OCI-LY3 (cell line): ENCODE results near the gene GPT2.

Experiments
- H2AFZ ChIP-seq: fragments of 200-600, 300-600 bp; shearing (Covaris generic); 2 replicates; pipeline ENCODE4 v1.6.0; 2014; ENCODE audit warnings: antibody characterized with exemption, low read depth, low read length
- H3K27ac ChIP-seq: fragments of 200-600, 300-600 bp; sonication (generic); 2 replicates; pipeline ENCODE4 v1.5.1; 2014; ENCODE audit warnings: mild to moderate bottlenecking, low read length, moderate library complexity, mixed read lengths
- H3K27me3 ChIP-seq: fragments of 200-600, 300-600 bp; sonication (generic); 2 replicates; pipeline ENCODE4 v1.6.1; 2014; ENCODE audit warnings: low read depth, low read length, mixed read lengths
- H3K36me3 ChIP-seq: fragments of 200-600, 300-600 bp; sonication (generic); replicated peaks from 2 replicates; pipeline ENCODE3; 2014; ENCODE audit warnings: low read depth, low read length, mixed read lengths
- H3K4me1 ChIP-seq: fragments of 300-600, 200-600 bp; sonication (generic); 2 replicates; pipeline ENCODE4 v1.6.1; 2014; ENCODE audit warnings: low read length, mixed read lengths
- H3K4me2 ChIP-seq: fragments of 200-600, 300-600 bp; sonication (generic); 2 replicates; pipeline ENCODE4 v1.6.1; 2014; ENCODE audit warnings: low read length, mixed read lengths
- H3K4me3 ChIP-seq: fragments of 300-600, 200-600 bp; sonication (generic); 2 replicates; pipeline ENCODE4 v1.5.1; 2014; ENCODE audit warnings: antibody characterized with exemption, mild to moderate bottlenecking, low read length, moderate library complexity
- H3K79me2 ChIP-seq: fragments of 300-600, 200-600 bp; shearing (Covaris generic); 2 replicates; pipeline ENCODE4 v1.6.1; 2014; ENCODE audit warnings: mild to moderate bottlenecking, low read length, mixed read lengths
- H3K9ac ChIP-seq: fragments of 300-600, 200-600 bp; shearing (Covaris generic); 2 replicates; pipeline ENCODE4 v1.6.0; 2014; ENCODE audit warnings: mild to moderate bottlenecking, low read length, moderate library complexity
- H3K9me3 ChIP-seq: fragments of 200-600, 300-600 bp; shearing (Covaris generic); 2 replicates; pipeline ENCODE4 v1.6.1; 2014; ENCODE audit warnings: low read length, mixed read lengths; ENCODE audit not compliant: insufficient read depth
- H4K20me1 ChIP-seq: fragments of 200-600, 300-600 bp; sonication (generic); 2 replicates; pipeline ENCODE4 v1.6.1; 2016; ENCODE audit warnings: low read length, mixed read lengths; ENCODE audit not compliant: insufficient read depth
- CTCF ChIP-seq: fragments of 200-600, 300-600 bp; sonication (generic); IDR thresholded peaks from 2 replicates; pipeline ENCODE4 v1.5.1; 2014; ENCODE audit warnings: antibody characterized with exemption, low read length, low read depth
- EZH2phosphoT487 ChIP-seq: fragments of 200-600 bp; shearing (Covaris generic); IDR thresholded peaks from 2 replicates; pipeline ENCODE4 v1.6.1; 2018; ENCODE audit warnings: antibody characterized with exemption, mixed run types, low read depth

GPT2 gene

GRCh38 chr16:46886764-46887523 is 2.8 kb downstream of the GPT2 start:
- Histone ChIP-seq H3K4me2 (no peak overlapping the region), H3K4me1 (peaks cover 19% of the 10 kb centered on the region), H3K4me3 (no peak overlapping the region), H3K79me2 (no peaks in the 10 kb centered on the region), H3K9ac (no peak overlapping the region), H3K9me3 (no peaks in the 10 kb centered on the region), H3K27me3 (peaks cover 18% of the 10 kb centered on the region), H3K36me3 (no peaks in the 10 kb centered on the region), H2AFZ (no peak overlapping the region), H3K27ac (no peak overlapping the region), H4K20me1 (no peaks in the 10 kb centered on the region)
- no peak for TF ChIP-seq CTCF
- no peak for TF ChIP-seq EZH2phosphoT487

- H3K27me3 ChIP-seq, result peaks cover 13% of the 10 kb centered on the region
- H3K9ac ChIP-seq, result no peak overlapping the region
- no peaks in the 10 kb centered on the region for H3K36me3 ChIP-seq
- H2AFZ ChIP-seq, result no peak overlapping the region
- H4K20me1 ChIP-seq, result no peaks in the 10 kb centered on the region
- no peak overlapping the region for H3K4me3 ChIP-seq
- no peaks in the 10 kb centered on the region for H3K79me2 ChIP-seq
- H3K9me3 ChIP-seq, result no peaks in the 10 kb centered on the region
- TF ChIP-seq CTCF, result no peak
- TF ChIP-seq EZH2phosphoT487, result no peak
- H3K4me2 ChIP-seq, result no peak overlapping the region
- H3K4me1 ChIP-seq, result peaks cover 19% of the 10 kb centered on the region
- H3K27ac ChIP-seq, result no peak overlapping the region
These were observed 3.3 kb downstream of the GPT2 start for GRCh38 chr16:46887524-46887854.

GRCh38 chr16:46889245-46889941 is 5.2 kb downstream of the GPT2 start:
- Histone ChIP-seq H3K4me1 (peaks cover 13% of the 10 kb centered on the region; the same call in 1 of the 2 replicates), H3K4me3 (no peak overlapping the region), H4K20me1 (no peaks in the 10 kb centered on the region), H3K79me2 (no peaks in the 10 kb centered on the region), H3K27me3 (0 out of 2 replicates have a peak, but pooled peaks cover 3% of the 10 kb centered on the region), H2AFZ (no peak overlapping the region), H3K9ac (no peak overlapping the region), H3K36me3 (no peaks in the 10 kb centered on the region), H3K27ac (no peak overlapping the region), H3K9me3 (no peaks in the 10 kb centered on the region), H3K4me2 (peak overlapping the region; percentile 41)
- no peak for TF ChIP-seq EZH2phosphoT487
- no peak for TF ChIP-seq CTCF

GRCh38 chr16:46889942-46890300 is 5.8 kb downstream of the GPT2 start:
- Histone ChIP-seq H3K36me3 (no peaks in the 10 kb centered on the region), H3K79me2 (no peaks in the 10 kb centered on the region), H3K27me3 (0 out of 2 replicates have a peak, but pooled peaks cover 2% of the 10 kb centered on the region), H3K4me1 (peaks cover 11% of the 10 kb centered on the region; the same call in 1 of the 2 replicates), H3K9ac (peak overlapping the region; percentile 4; the same call in 1 of the 2 replicates), H3K9me3 (no peaks in the 10 kb centered on the region), H4K20me1 (no peaks in the 10 kb centered on the region), H3K4me2 (peak overlapping the region; percentile 41), H2AFZ (no peak overlapping the region), H3K27ac (no peak overlapping the region), H3K4me3 (no peak overlapping the region; the same call in 1 of the 2 replicates)
- TF ChIP-seq CTCF, result no peak
- TF ChIP-seq EZH2phosphoT487, result no peak
